ENCODE results near the gene IFI27.

The IFI27 gene

GRCh38 chr14:94138251-94138650, 27.7 kb downstream of the IFI27 start:
- Histone ChIP-seq H3K27me3 (ENCODE audit: insufficient read depth, low read length) (no peaks in the 10 kb centered on the region), H3K27ac (ENCODE audit: low read depth, low read length) (no peak overlapping the region), H2AFZ (ENCODE audit: low read length, unreplicated experiment) (no peak overlapping the region), H3K79me2 (ENCODE audit: control insufficient read depth, insufficient read depth, low read length, unreplicated experiment) (no peaks in the 10 kb centered on the region), H3K4me1 (ENCODE audit: control insufficient read depth, insufficient read depth, low read length, unreplicated experiment) (no peaks in the 10 kb centered on the region), H3K4me3 (ENCODE audit: low read depth, low read length) (no peak overlapping the region), H3K36me3 (ENCODE audit: insufficient read depth, low read length) (no peaks in the 10 kb centered on the region)

- Histone ChIP-seq H3K4me1 (ENCODE audit: control insufficient read depth, insufficient read depth, low read length, unreplicated experiment) (no peaks in the 10 kb centered on the region), H3K36me3 (ENCODE audit: insufficient read depth, low read length) (no peaks in the 10 kb centered on the region), H2AFZ (ENCODE audit: low read length, unreplicated experiment) (no peak overlapping the region), H3K4me3 (ENCODE audit: low read depth, low read length) (no peak overlapping the region), H3K27me3 (ENCODE audit: insufficient read depth, low read length) (no peaks in the 10 kb centered on the region), H3K27ac (ENCODE audit: low read depth, low read length) (no peak overlapping the region), H3K79me2 (ENCODE audit: control insufficient read depth, insufficient read depth, low read length, unreplicated experiment) (no peaks in the 10 kb centered on the region)
Observed at GRCh38 chr14:94139006-94139405, 28.5 kb downstream of the IFI27 start.

- Histone ChIP-seq H3K79me2 (ENCODE audit: control insufficient read depth, insufficient read depth, low read length, unreplicated experiment) (no peaks in the 10 kb centered on the region), H3K27ac (ENCODE audit: low read depth, low read length) (no peak overlapping the region), H3K36me3 (ENCODE audit: insufficient read depth, low read length) (no peaks in the 10 kb centered on the region), H3K4me1 (ENCODE audit: control insufficient read depth, insufficient read depth, low read length, unreplicated experiment) (no peaks in the 10 kb centered on the region), H3K4me3 (ENCODE audit: low read depth, low read length) (no peak overlapping the region), H2AFZ (ENCODE audit: low read length, unreplicated experiment) (no peak overlapping the region), H3K27me3 (ENCODE audit: insufficient read depth, low read length) (no peaks in the 10 kb centered on the region)
Observed at GRCh38 chr14:94139421-94139820, 28.9 kb downstream of the IFI27 start.

- Histone ChIP-seq H3K36me3 (ENCODE audit: insufficient read depth, low read length) (no peaks in the 10 kb centered on the region), H3K79me2 (ENCODE audit: control insufficient read depth, insufficient read depth, low read length, unreplicated experiment) (no peaks in the 10 kb centered on the region), H2AFZ (ENCODE audit: low read length, unreplicated experiment) (no peak overlapping the region), H3K4me1 (ENCODE audit: control insufficient read depth, insufficient read depth, low read length, unreplicated experiment) (peaks cover 4% of the 10 kb centered on the region), H3K27me3 (ENCODE audit: insufficient read depth, low read length) (no peaks in the 10 kb centered on the region), H3K27ac (ENCODE audit: low read depth, low read length) (no peak overlapping the region), H3K4me3 (ENCODE audit: low read depth, low read length) (no peak overlapping the region)
Observed at GRCh38 chr14:94142247-94142646, 31.7 kb downstream of the IFI27 start.

GRCh38 chr14:94142836-94143235, 32.3 kb downstream of the IFI27 start:
- no peak overlapping the region for H3K27ac ChIP-seq (ENCODE audit: low read depth, low read length)
- peaks cover 4% of the 10 kb centered on the region for H3K4me1 ChIP-seq (ENCODE audit: control insufficient read depth, insufficient read depth, low read length, unreplicated experiment)
- H2AFZ ChIP-seq (ENCODE audit: low read length, unreplicated experiment): no peak overlapping the region
- no peaks in the 10 kb centered on the region for H3K27me3 ChIP-seq (ENCODE audit: insufficient read depth, low read length)
- H3K4me3 ChIP-seq (ENCODE audit: low read depth, low read length): no peak overlapping the region
- no peaks in the 10 kb centered on the region for H3K36me3 ChIP-seq (ENCODE audit: insufficient read depth, low read length)
- no peaks in the 10 kb centered on the region for H3K79me2 ChIP-seq (ENCODE audit: control insufficient read depth, insufficient read depth, low read length, unreplicated experiment)

- Histone ChIP-seq H3K4me3 (ENCODE audit: low read depth, low read length) (no peak overlapping the region), H3K27me3 (ENCODE audit: insufficient read depth, low read length) (no peaks in the 10 kb centered on the region), H3K79me2 (ENCODE audit: control insufficient read depth, insufficient read depth, low read length, unreplicated experiment) (no peaks in the 10 kb centered on the region), H3K4me1 (ENCODE audit: control insufficient read depth, insufficient read depth, low read length, unreplicated experiment) (peaks cover 4% of the 10 kb centered on the region), H2AFZ (ENCODE audit: low read length, unreplicated experiment) (peak overlapping the region; percentile 46), H3K36me3 (ENCODE audit: insufficient read depth, low read length) (no peaks in the 10 kb centered on the region), H3K27ac (ENCODE audit: low read depth, low read length) (no peak overlapping the region)
Observed at GRCh38 chr14:94143239-94143638, 32.7 kb downstream of the IFI27 start.

GRCh38 chr14:94143711-94144110, 33.2 kb downstream of the IFI27 start:
- Histone ChIP-seq H3K27me3 (ENCODE audit: insufficient read depth, low read length) (no peaks in the 10 kb centered on the region), H2AFZ (ENCODE audit: low read length, unreplicated experiment) (no peak overlapping the region), H3K36me3 (ENCODE audit: insufficient read depth, low read length) (no peaks in the 10 kb centered on the region), H3K79me2 (ENCODE audit: control insufficient read depth, insufficient read depth, low read length, unreplicated experiment) (no peaks in the 10 kb centered on the region), H3K27ac (ENCODE audit: low read depth, low read length) (no peak overlapping the region), H3K4me1 (ENCODE audit: control insufficient read depth, insufficient read depth, low read length, unreplicated experiment) (peaks cover 4% of the 10 kb centered on the region), H3K4me3 (ENCODE audit: low read depth, low read length) (no peak overlapping the region)

GRCh38 chr14:94144765-94145164, 34.2 kb downstream of the IFI27 start:
- Histone ChIP-seq H3K79me2 (ENCODE audit: control insufficient read depth, insufficient read depth, low read length, unreplicated experiment) (no peaks in the 10 kb centered on the region), H3K4me1 (ENCODE audit: control insufficient read depth, insufficient read depth, low read length, unreplicated experiment) (peaks cover 4% of the 10 kb centered on the region), H3K27me3 (ENCODE audit: insufficient read depth, low read length) (peaks cover 4% of the 10 kb centered on the region; the same call in 1 of the 2 replicates), H3K4me3 (ENCODE audit: low read depth, low read length) (no peak overlapping the region), H3K27ac (ENCODE audit: low read depth, low read length) (no peak overlapping the region), H3K36me3 (ENCODE audit: insufficient read depth, low read length) (no peaks in the 10 kb centered on the region), H2AFZ (ENCODE audit: low read length, unreplicated experiment) (peak overlapping the region; percentile 11)

GRCh38 chr14:94145902-94146527, 35.5 kb downstream of the IFI27 start:
- Histone ChIP-seq H3K4me3 (ENCODE audit: low read depth, low read length) (no peak overlapping the region), H3K36me3 (ENCODE audit: insufficient read depth, low read length) (no peaks in the 10 kb centered on the region), H2AFZ (ENCODE audit: low read length, unreplicated experiment) (no peak overlapping the region), H3K79me2 (ENCODE audit: control insufficient read depth, insufficient read depth, low read length, unreplicated experiment) (no peaks in the 10 kb centered on the region), H3K27ac (ENCODE audit: low read depth, low read length) (no peak overlapping the region), H3K4me1 (ENCODE audit: control insufficient read depth, insufficient read depth, low read length, unreplicated experiment) (peaks cover 4% of the 10 kb centered on the region), H3K27me3 (ENCODE audit: insufficient read depth, low read length) (peaks cover 8% of the 10 kb centered on the region; the same call in 1 of the 2 replicates)

GRCh38 chr14:94152676-94153075, 42.1 kb downstream of the IFI27 start:
- Histone ChIP-seq H3K4me3 (ENCODE audit: low read depth, low read length) (no peak overlapping the region), H3K27ac (ENCODE audit: low read depth, low read length) (no peak overlapping the region), H3K27me3 (ENCODE audit: insufficient read depth, low read length) (peaks cover 54% of the 10 kb centered on the region), H3K4me1 (ENCODE audit: control insufficient read depth, insufficient read depth, low read length, unreplicated experiment) (no peaks in the 10 kb centered on the region), H3K36me3 (ENCODE audit: insufficient read depth, low read length) (no peaks in the 10 kb centered on the region), H3K79me2 (ENCODE audit: control insufficient read depth, insufficient read depth, low read length, unreplicated experiment) (no peaks in the 10 kb centered on the region), H2AFZ (ENCODE audit: low read length, unreplicated experiment) (no peak overlapping the region)

GRCh38 chr14:94153750-94154342, 43.3 kb downstream of the IFI27 start:
- Histone ChIP-seq H3K79me2 (ENCODE audit: control insufficient read depth, insufficient read depth, low read length, unreplicated experiment) (no peaks in the 10 kb centered on the region), H3K4me3 (ENCODE audit: low read depth, low read length) (no peak overlapping the region), H3K4me1 (ENCODE audit: control insufficient read depth, insufficient read depth, low read length, unreplicated experiment) (no peaks in the 10 kb centered on the region), H3K27me3 (ENCODE audit: insufficient read depth, low read length) (peaks cover 65% of the 10 kb centered on the region), H3K27ac (ENCODE audit: low read depth, low read length) (no peak overlapping the region), H2AFZ (ENCODE audit: low read length, unreplicated experiment) (no peak overlapping the region), H3K36me3 (ENCODE audit: insufficient read depth, low read length) (no peaks in the 10 kb centered on the region)

Measured in ACC112 (cell line).